Activated CD4-positive, CD25-positive, alpha-beta regulatory T cell (primary cell): ENCODE results near the gene SSC5D.

Source experiments
- DNase-seq, 4 experiments: peaks; one replicate each; lab custom pipeline; 2025; lab: John Stamatoyannopoulos, UW

Gene SSC5D

GRCh38 chr19:55473225-55474012 lies 14.8 kb upstream of the SSC5D start:
- no peak for DNase-seq

- no peak for DNase-seq
Observed at GRCh38 chr19:55474269-55475265, 13.7 kb upstream of the SSC5D start.

- peak; percentile 94 to 96 (median 94) for DNase-seq
Observed at GRCh38 chr19:55476100-55476775, 12.0 kb upstream of the SSC5D start, which contains the start of gene ZNF628. ZNF628 (plus strand) TSS chr19:55476617; CDS start chr19:55479911, 3,294 bp downstream.

- DNase-seq: no peak
Observed at GRCh38 chr19:55477905-55478304, 10.3 kb upstream of the SSC5D start.

GRCh38 chr19:55478364-55478763 lies 9.9 kb upstream of the SSC5D start:
- no peak for DNase-seq

- no peak for DNase-seq
Observed at GRCh38 chr19:55479045-55479444, 9.2 kb upstream of the SSC5D start.

- no peak for DNase-seq
Observed at GRCh38 chr19:55479451-55480230, 8.6 kb upstream of the SSC5D start.

- DNase-seq: no peak
Observed at GRCh38 chr19:55481148-55481793, 7.0 kb upstream of the SSC5D start.

- no peak for DNase-seq
Observed at GRCh38 chr19:55481794-55482155, 6.5 kb upstream of the SSC5D start.

GRCh38 chr19:55482156-55482961 lies 5.9 kb upstream of the SSC5D start:
- no peak for DNase-seq

- DNase-seq: no peak
Observed at GRCh38 chr19:55482967-55483705, 5.1 kb upstream of the SSC5D start.

GRCh38 chr19:55483706-55484592 lies 4.3 kb upstream of the SSC5D start:
- DNase-seq: no peak

- peak; percentile 26 to 51 (median 34) for DNase-seq
Observed at GRCh38 chr19:55484593-55485438, 3.4 kb upstream of the SSC5D start, which contains the start of gene NAT14. NAT14 (plus strand) TSS chr19:55485188; CDS start chr19:55485709, 521 bp downstream.

- DNase-seq: no peak
Observed at GRCh38 chr19:55485439-55486011, 2.7 kb upstream of the SSC5D start.

- no peak for DNase-seq
Observed at GRCh38 chr19:55486043-55486970, 1.9 kb upstream of the SSC5D start.
